ENCODE data around the gene MYO5B.

MYO5B gene

DNA sequence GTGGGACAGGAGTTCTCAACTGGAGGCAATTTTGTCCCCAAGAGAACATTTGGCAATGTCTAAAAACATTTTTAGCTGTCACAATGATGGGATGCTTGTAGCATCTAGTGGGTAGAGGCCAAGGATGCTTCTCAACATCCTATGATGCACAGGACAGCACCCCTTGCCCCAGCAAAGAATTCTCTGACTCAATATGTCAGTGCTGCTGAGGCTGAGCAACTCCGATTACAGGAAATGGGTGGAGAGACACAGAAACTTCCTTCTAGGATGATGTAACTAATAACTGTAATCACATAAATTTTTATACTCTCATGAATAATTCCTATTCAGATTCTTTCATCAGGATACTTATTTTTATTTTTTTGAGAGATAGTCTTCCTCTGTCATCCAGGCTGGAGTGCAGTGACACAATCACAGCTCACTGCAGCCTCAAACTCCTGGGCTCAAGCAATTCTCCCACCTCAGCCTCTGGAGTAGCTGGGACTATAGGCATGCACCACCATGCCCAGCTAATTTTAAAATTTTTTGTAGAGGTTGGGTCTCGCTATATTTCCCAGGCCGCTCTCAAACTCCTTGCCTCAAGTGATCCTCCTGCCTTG lies 261.3 kb downstream of the MYO5B start:
- H3K36me3 ChIP-seq (replicated peaks; ENCODE audit: insufficient read depth, low read length) = 0 out of 2 replicates have a peak, but pooled peaks cover 3% of the 10 kb centered on the region
- no peak overlapping the region for H3K4me3 ChIP-seq (ENCODE audit: low read length)
- H3K9me2 ChIP-seq (replicated peaks; ENCODE audit: insufficient read depth, low read length) = no peaks in the 10 kb centered on the region
- H3K9me3 ChIP-seq (replicated peaks; ENCODE audit: insufficient read depth, low read length) = no peaks in the 10 kb centered on the region
- H2AFZ ChIP-seq (ENCODE audit: low read length) = no peak overlapping the region
- H3K4me1 ChIP-seq (ENCODE audit: low read length) = no peaks in the 10 kb centered on the region
- TF ChIP-seq, protein P1, sequence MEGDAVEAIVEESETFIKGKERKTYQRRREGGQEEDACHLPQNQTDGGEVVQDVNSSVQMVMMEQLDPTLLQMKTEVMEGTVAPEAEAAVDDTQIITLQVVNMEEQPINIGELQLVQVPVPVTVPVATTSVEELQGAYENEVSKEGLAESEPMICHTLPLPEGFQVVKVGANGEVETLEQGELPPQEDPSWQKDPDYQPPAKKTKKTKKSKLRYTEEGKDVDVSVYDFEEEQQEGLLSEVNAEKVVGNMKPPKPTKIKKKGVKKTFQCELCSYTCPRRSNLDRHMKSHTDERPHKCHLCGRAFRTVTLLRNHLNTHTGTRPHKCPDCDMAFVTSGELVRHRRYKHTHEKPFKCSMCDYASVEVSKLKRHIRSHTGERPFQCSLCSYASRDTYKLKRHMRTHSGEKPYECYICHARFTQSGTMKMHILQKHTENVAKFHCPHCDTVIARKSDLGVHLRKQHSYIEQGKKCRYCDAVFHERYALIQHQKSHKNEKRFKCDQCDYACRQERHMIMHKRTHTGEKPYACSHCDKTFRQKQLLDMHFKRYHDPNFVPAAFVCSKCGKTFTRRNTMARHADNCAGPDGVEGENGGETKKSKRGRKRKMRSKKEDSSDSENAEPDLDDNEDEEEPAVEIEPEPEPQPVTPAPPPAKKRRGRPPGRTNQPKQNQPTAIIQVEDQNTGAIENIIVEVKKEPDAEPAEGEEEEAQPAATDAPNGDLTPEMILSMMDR (IDR thresholded peaks at IDR 0.05; ENCODE audit: low read length) = no peak
- TF ChIP-seq EZH2phosphoT487 (IDR thresholded peaks at IDR 0.05; ENCODE audit: low read length) (no peak), EZH2 (optimal IDR thresholded peaks at IDR 0.05; ENCODE audit: low read depth, low read length) (no peak)
- H3K9ac ChIP-seq (ENCODE audit: low read length) = no peak overlapping the region
- no peak for DNase-seq
- no peaks in the 10 kb centered on the region for H3K27me3 ChIP-seq (replicated peaks; ENCODE audit: insufficient read depth, low read length)
- no peaks in the 10 kb centered on the region for H3K79me2 ChIP-seq (ENCODE audit: low read length)
- no peak overlapping the region for H3K4me2 ChIP-seq (ENCODE audit: low read depth, low read length)
- no peak overlapping the region for H3K27ac ChIP-seq (ENCODE audit: low read length)
- H4K20me1 ChIP-seq (ENCODE audit: insufficient read depth, low read length) = no peaks in the 10 kb centered on the region
- no peaks in the 10 kb centered on the region for H3F3A ChIP-seq (ENCODE audit: insufficient read depth, low read length)

DNA sequence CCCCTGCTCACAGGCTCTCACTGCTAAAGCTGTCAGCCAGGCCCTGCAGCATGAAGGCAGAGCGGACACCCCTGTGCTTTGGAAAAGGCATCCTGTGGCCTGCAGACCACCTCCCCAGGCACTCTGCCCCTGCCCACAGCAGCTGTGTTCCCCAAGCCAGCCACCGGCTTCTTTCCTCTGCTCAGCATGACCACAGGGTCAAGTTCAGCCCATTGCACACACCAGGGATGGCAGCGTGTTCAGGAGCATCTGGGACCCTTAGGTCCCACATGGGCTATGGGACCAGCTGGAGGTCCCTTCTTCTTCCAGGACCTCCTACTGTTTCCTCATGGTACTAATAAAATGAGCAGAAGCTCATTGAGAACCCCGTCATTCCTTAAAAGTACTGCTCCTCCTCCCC lies 263.2 kb downstream of the MYO5B start:
- TF ChIP-seq EZH2 (optimal IDR thresholded peaks at IDR 0.05; ENCODE audit: low read depth, low read length) (no peak), EZH2phosphoT487 (IDR thresholded peaks at IDR 0.05; ENCODE audit: low read length) (no peak)
- TF ChIP-seq, protein P1 (IDR thresholded peaks at IDR 0.05; ENCODE audit: low read length) = no peak
- no peak overlapping the region for H3K4me2 ChIP-seq (ENCODE audit: low read depth, low read length)

DNA sequence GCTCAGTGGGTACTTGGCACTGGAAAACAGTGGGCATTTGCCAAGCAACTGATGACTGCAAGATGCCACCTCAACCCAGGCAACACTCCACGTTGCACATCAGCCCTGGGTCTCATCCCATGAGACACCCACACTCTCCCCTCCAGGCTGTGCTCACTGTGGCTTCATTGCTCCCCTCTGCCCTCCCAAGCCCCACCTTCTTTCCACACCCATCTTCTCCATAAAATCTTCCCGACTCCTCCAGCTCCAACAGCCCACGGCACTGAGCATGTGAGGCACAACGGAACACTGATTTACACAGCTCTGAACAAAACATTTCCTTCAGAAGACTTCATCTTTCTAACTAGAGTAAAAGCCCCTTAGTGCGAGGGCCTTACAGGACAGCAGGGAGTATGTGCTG lies 263.8 kb downstream of the MYO5B start:
- no peak overlapping the region for H3K9ac ChIP-seq (ENCODE audit: low read length)
- H3K36me3 ChIP-seq (replicated peaks; ENCODE audit: insufficient read depth, low read length) = 0 out of 2 replicates have a peak, but pooled peaks cover 3% of the 10 kb centered on the region
- no peaks in the 10 kb centered on the region for H3K79me2 ChIP-seq (ENCODE audit: low read length)
- no peaks in the 10 kb centered on the region for H3K9me3 ChIP-seq (replicated peaks; ENCODE audit: insufficient read depth, low read length)
- H3K9me2 ChIP-seq (replicated peaks; ENCODE audit: insufficient read depth, low read length) = no peaks in the 10 kb centered on the region
- no peak overlapping the region for H3K27ac ChIP-seq (ENCODE audit: low read length)
- H3K27me3 ChIP-seq (replicated peaks; ENCODE audit: insufficient read depth, low read length) = no peaks in the 10 kb centered on the region
- no peaks in the 10 kb centered on the region for H3F3A ChIP-seq (ENCODE audit: insufficient read depth, low read length)
- no peaks in the 10 kb centered on the region for H3K4me1 ChIP-seq (ENCODE audit: low read length)
- no peak for TF ChIP-seq EZH2phosphoT487 (IDR thresholded peaks at IDR 0.05; ENCODE audit: low read length)
- no peak for TF ChIP-seq EZH2 (optimal IDR thresholded peaks at IDR 0.05; ENCODE audit: low read depth, low read length)
- TF ChIP-seq, protein P1 (IDR thresholded peaks at IDR 0.05; ENCODE audit: low read length) = no peak
- no peak overlapping the region for H3K4me3 ChIP-seq (ENCODE audit: low read length)
- no peak overlapping the region for H3K4me2 ChIP-seq (ENCODE audit: low read depth, low read length)
- H4K20me1 ChIP-seq (ENCODE audit: insufficient read depth, low read length) = no peaks in the 10 kb centered on the region
- DNase-seq = no peak
- H2AFZ ChIP-seq (ENCODE audit: low read length) = no peak overlapping the region

More for the DNA sequence above, 263.2 kb downstream of the MYO5B start:
- no peak overlapping the region for H3K4me3 ChIP-seq (ENCODE audit: low read length)
- H3K9me3 ChIP-seq (replicated peaks; ENCODE audit: insufficient read depth, low read length) = no peaks in the 10 kb centered on the region
- H3K79me2 ChIP-seq (ENCODE audit: low read length) = no peaks in the 10 kb centered on the region
- H3K4me1 ChIP-seq (ENCODE audit: low read length) = no peaks in the 10 kb centered on the region
- H2AFZ ChIP-seq (ENCODE audit: low read length) = no peak overlapping the region
- no peak overlapping the region for H3K9ac ChIP-seq (ENCODE audit: low read length)
- no peaks in the 10 kb centered on the region for H3F3A ChIP-seq (ENCODE audit: insufficient read depth, low read length)
- H3K36me3 ChIP-seq (replicated peaks; ENCODE audit: insufficient read depth, low read length) = 0 out of 2 replicates have a peak, but pooled peaks cover 3% of the 10 kb centered on the region
- H3K27ac ChIP-seq (ENCODE audit: low read length) = no peak overlapping the region
- no peaks in the 10 kb centered on the region for H3K9me2 ChIP-seq (replicated peaks; ENCODE audit: insufficient read depth, low read length)
- H4K20me1 ChIP-seq (ENCODE audit: insufficient read depth, low read length) = no peaks in the 10 kb centered on the region
- DNase-seq = no peak
- H3K27me3 ChIP-seq (replicated peaks; ENCODE audit: insufficient read depth, low read length) = no peaks in the 10 kb centered on the region
